ENCODE measurements around the gene WDR27.

The WDR27 gene

GRCh38 chr6:169678342-169678741 is 23.5 kb downstream of the WDR27 start:
- DNase-seq (ENCODE audit: low spot score), result no peak
- no peak for TF ChIP-seq CTCF (IDR thresholded peaks at IDR 0.05; ENCODE audit: borderline replicate concordance, control extremely low read depth, extremely low read depth, insufficient read depth, missing control alignments)
- in situ Hi-C loops (cut with MboI; ENCODE audit: low sequenced_read_pairs, unreplicated experiment), result no loop called here

DNA sequence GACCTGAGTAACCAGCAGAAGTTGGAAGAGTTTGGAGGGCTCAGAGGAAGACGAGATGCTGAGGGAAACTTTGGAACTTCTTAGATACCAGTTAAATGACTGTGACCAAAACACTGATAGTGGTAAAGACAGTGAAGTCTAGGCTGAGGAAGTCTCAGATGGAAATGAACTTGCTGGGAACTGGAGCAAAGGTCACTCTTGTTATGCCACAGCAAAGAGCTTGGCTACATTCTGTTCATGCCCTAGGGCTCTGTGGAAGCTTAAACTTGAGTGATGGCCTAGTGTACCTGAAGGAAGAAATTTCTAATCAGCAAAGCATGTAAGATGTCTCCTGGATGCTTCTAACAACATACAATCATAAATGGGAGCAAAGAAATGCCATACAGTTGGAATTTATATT is 24.7 kb downstream of the WDR27 start:
- no peak for TF ChIP-seq CTCF (IDR thresholded peaks at IDR 0.05; ENCODE audit: borderline replicate concordance, control extremely low read depth, extremely low read depth, insufficient read depth, missing control alignments)
- DNase-seq (ENCODE audit: low spot score), result no peak
- in situ Hi-C loops (cut with MboI; ENCODE audit: low sequenced_read_pairs, unreplicated experiment), result no loop called here

- TF ChIP-seq CTCF (IDR thresholded peaks at IDR 0.05; ENCODE audit: borderline replicate concordance, control extremely low read depth, extremely low read depth, insufficient read depth, missing control alignments), result no peak
- in situ Hi-C loops (cut with MboI; ENCODE audit: low sequenced_read_pairs, unreplicated experiment), result no loop called here
- DNase-seq (ENCODE audit: low spot score), result no peak
Observed at GRCh38 chr6:169675011-169675410, 26.8 kb downstream of the WDR27 start.

DNA sequence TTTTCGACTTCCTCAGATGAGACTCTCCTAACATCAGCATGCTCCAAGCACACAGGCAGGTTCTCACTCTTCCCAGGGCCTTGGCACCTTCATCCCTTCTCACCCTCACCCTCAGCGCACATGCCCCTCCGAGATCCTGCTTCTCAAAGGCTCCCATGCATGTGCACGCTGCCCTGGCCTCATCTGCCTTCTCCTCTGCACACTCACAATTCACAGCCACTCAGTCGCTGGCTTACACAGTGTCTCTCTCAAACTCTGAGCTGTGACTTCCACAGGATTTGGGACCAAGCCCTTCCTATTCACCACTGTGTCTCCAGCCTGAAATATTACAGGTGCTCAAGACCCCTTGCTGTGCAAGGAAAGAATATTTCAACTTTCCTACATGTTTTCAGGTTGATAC is 30.3 kb downstream of the WDR27 start:
- in situ Hi-C loops (cut with MboI; ENCODE audit: low sequenced_read_pairs, unreplicated experiment), result no loop called here
- DNase-seq (ENCODE audit: low spot score), result no peak
- TF ChIP-seq CTCF (IDR thresholded peaks at IDR 0.05; ENCODE audit: borderline replicate concordance, control extremely low read depth, extremely low read depth, insufficient read depth, missing control alignments), result no peak

- TF ChIP-seq CTCF (IDR thresholded peaks at IDR 0.05; ENCODE audit: borderline replicate concordance, control extremely low read depth, extremely low read depth, insufficient read depth, missing control alignments), result no peak
- DNase-seq (ENCODE audit: low spot score), result no peak
- in situ Hi-C loops (cut with MboI; ENCODE audit: low sequenced_read_pairs, unreplicated experiment), result no loop called here
Observed at GRCh38 chr6:169669889-169670288, 31.9 kb downstream of the WDR27 start.

GRCh38 chr6:169669147-169669546 is 32.7 kb downstream of the WDR27 start:
- in situ Hi-C loops (cut with MboI; ENCODE audit: low sequenced_read_pairs, unreplicated experiment), result no loop called here
- no peak for DNase-seq (ENCODE audit: low spot score)
- TF ChIP-seq CTCF (IDR thresholded peaks at IDR 0.05; ENCODE audit: borderline replicate concordance, control extremely low read depth, extremely low read depth, insufficient read depth, missing control alignments), result no peak
